ENCODE data around the gene C1QTNF8.
"Not testable (repeated sequence)": the region's sequence is repeated elsewhere in the genome, so short reads cannot be mapped to it uniquely, and the experiment has no call there.

Gene C1QTNF8

DNA sequence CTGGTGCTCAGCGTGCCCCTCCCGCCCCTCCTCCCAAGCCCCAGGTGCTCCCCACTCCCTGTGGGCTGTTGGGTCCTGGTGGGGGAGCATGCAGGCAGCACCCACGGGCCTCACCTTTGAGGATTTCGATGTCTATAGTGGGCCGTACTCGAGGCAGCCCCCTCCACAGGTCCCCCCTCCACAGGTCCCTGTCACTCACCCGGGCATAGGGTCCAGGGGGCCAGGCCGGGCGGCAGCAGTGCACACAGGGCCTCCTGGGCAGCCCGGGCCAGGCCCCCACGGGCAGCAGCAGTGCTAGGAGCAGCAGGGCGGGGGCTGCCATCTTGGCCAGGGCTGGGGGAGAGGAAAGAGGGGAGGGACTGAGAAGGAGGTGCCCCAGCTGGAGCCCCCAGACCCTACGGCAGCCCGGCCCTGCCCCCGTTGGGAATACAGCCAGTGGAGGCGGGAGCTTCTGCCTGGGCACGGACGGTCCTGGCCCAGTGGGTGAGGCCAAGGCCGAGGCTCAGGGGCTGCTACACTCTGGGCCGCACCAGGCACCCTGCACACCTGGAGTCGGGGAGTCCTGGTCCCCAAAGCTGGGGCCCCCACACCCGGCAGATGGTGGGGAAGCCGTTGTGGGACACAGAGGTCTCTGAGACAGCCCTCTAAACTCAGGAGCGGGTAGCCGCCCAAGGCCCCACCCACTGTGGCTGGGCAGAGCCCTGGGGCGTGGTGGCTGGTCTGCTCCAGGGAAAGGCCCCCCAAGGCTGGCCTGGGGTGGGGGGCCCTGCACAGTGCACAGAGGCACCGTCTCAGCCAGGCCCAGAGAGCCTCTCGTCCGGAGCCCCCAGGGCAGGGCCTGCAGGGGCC lies 1.2 kb downstream of the C1QTNF8 start:
- no peak for TF ChIP-seq CTCF (conservative IDR thresholded peaks at IDR 0.05)
- no peak overlapping the region for H3K27ac ChIP-seq

DNA sequence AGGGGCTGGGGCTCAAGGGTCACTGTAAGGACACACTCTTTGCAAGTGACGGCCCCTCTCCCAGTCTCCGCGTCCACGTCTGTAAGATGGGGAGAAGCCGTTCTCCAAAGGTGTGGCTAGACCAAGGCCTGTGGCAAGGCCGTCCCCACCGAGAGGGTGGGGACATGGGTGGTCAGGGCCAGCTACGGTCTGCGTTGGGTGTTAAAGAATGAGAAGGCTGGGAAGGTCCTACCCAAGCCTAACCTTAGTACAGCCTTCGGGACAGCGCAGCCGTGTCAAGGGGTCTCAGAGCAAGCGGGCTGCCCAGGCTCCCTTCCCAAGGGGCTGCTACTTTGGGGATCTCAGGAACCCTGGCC lies 1.9 kb downstream of the C1QTNF8 start:
- no peak for TF ChIP-seq CTCF (conservative IDR thresholded peaks at IDR 0.05)
- no peak overlapping the region for H3K27ac ChIP-seq

DNA sequence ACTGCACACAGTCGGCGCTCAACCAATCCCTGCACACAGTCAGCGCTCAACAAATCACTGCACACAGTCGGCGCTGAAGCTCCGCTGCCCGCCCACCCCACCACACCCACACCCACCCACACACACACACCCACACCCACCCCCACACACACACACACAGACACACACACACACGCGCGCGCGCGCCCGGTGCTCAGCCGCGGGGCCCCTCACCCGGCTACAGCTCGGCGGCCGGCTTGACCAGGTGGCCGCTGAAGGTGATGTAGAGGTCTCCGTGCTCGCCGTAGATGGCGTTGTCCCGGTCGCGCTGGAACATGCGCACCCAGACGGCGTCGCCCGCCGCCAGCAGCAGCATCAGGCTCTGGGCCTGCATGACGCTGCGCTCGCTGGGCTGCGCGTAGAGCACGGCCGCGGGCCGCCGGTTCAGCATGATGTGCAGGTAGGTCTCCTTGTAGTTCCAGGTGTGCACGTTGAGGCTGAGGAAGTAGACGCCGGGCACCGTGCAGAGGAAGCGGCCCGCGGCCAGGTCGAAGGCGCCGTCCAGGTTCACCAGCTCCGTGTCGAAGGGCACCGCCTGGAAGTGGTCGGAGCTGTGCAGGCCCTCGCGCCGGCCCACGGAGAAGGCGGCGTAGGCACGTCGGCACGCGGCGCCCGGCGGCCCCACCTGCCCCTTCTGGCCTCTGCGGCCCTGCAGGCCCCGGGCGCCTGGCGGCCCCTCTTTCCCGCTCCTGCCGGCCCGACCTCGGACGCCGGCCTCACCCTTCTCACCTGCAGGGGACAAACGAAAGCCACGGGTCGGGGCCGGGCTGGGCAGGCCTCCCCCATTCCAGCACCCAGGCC lies 2.5 kb downstream of the C1QTNF8 start:
- no peak for TF ChIP-seq CTCF (conservative IDR thresholded peaks at IDR 0.05)
- no peak overlapping the region for H3K27ac ChIP-seq

- H3K27ac ChIP-seq: not testable (repeated sequence)
These were observed 3.3 kb downstream of the C1QTNF8 start for GRCh38 chr16:1092685-1093283.

- TF ChIP-seq CTCF (conservative IDR thresholded peaks at IDR 0.05): no peak
- H3K27ac ChIP-seq: no peak overlapping the region
These were observed 4.0 kb downstream of the C1QTNF8 start for GRCh38 chr16:1091992-1092552.

DNA sequence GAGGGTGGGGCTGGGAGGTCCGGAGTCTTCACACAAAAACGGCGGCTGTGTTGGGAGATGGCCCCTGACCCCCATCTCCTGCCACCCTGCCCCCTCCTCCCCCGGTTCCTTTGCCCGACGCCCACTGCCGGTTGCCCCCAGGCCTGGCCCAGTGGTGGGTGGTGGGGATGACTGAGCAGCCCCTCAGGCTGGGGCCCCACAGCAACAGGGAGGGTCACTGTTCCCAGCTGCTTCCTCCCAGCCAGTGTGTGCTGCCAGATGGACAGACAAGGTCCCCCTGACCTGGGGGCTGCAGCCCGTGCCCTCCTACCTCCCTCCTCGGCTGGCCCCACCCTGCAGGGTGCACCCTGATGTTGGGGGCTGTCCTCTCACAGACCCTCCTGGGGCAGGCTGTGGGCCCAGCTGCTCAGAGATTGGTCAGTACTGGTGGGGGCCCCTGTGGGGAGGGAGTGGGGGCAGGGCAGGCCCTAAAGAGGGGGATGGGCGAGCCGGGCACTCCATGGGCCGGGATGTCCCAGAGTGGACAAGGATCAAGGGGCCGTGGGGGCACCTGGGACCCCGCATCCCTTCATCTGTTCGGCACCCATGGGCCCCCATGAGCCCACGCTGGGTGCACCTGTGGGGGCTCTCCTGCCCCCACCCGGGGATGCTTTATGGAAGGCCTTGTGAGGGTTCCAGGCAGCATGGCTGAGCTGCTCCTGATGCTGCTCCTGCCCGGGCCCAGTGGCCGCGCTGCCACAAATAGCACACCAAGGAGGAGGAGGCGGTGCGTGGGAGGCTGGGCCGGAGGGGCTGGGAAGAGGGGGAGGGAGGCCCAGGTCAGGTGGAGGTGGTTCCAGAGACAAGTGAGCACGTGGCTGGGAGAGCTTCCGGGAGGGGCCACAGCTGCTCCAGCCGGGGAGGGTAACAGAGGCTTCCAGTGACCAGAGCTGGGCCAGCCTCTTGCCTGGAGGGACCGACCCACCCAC lies 5.1 kb downstream of the C1QTNF8 start:
- TF ChIP-seq CTCF (conservative IDR thresholded peaks at IDR 0.05): no peak
- H3K27ac ChIP-seq: peak overlapping the region; percentile 98

Data from VCaP (cell line).